Mesothelial cell of epicardium (in vitro differentiated cells): Measurements from ENCODE around the gene IL37. TPM values are rescaled to one million over a fixed set of nuclear protein-coding genes. Genes with fewer than 3 reads are reported as not detected.
"Not testable (repeated sequence)": the region's sequence is repeated elsewhere in the genome, so short reads cannot be mapped to it uniquely, and the experiment has no call there.

Source experiments
- DNase-seq, 2 experiments: peaks; one replicate each; pipeline ENCODE4 v3.0.0; 2021; ENCODE audit warnings: low spot score in 2 of 2; ENCODE audit not compliant: unreplicated experiment in 2 of 2
- H3K27ac Mint-ChIP-seq: 2 replicates; pipeline ENCODE4 v1.8.0; 2021; ENCODE audit warnings: mixed read lengths
- H3K27me3 Mint-ChIP-seq: 2 replicates; pipeline ENCODE4 v1.8.0; 2021; ENCODE audit warnings: low read depth, mixed read lengths
- H3K36me3 Mint-ChIP-seq: 2 replicates; pipeline ENCODE4 v1.8.0; 2021; ENCODE audit warnings: mixed read lengths
- H3K4me1 Mint-ChIP-seq: 2 replicates; pipeline ENCODE4 v1.8.0; 2021; ENCODE audit warnings: mixed read lengths
- H3K4me3 Mint-ChIP-seq: 2 replicates; pipeline ENCODE4 v1.8.0; 2021; ENCODE audit warnings: mild to moderate bottlenecking, moderate library complexity, mixed read lengths
- H3K9me3 Mint-ChIP-seq: 2 replicates; pipeline ENCODE4 v1.8.0; 2021; ENCODE audit warnings: mixed read lengths
- total RNA-seq: library from RNA; stranded (reverse); gene quantifications from 3 replicates; pipeline ENCODE4 v1.2.1, GENCODE V29; 2021
- TF ChIP-seq, protein P1 (sequence below): fragments of 200-600 bp; sonication (generic); IDR thresholded peaks from one replicate; pipeline ENCODE4 v1.5.0; 2021; ENCODE audit warnings: antibody characterized with exemption; ENCODE audit not compliant: unreplicated experiment

Gene IL37
- total RNA-seq, 1 donor from 2014 or later = not detected

DNA sequence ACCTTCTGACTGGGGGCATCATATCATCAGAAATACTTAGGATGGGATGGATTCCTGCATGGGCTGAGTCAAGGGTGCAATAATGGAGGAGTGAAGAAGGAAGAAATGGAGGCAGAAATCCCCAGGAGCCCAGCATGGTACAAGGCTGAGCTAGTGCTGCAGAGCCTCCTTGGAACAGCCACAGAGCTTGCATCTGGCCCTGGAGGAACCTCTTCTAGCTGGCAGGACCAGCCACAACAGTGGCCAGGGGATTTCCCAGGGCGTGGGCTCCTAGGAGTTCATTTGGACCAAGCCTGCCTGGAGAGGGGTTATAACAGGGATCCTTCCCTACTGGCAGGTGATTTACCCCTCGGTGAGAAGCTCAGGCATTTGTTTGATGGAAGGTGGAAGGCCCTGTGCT, 4.7 kb upstream of the IL37 start:
- Mint-ChIP-seq H3K36me3 (no peaks in the 10 kb centered on the region), H3K4me3 (no peak overlapping the region), H3K9me3 (no peaks in the 10 kb centered on the region), H3K27me3 (peaks cover 7% of the 10 kb centered on the region), H3K27ac (no peak overlapping the region), H3K4me1 (peaks cover 5% of the 10 kb centered on the region)
- TF ChIP-seq, protein P1, sequence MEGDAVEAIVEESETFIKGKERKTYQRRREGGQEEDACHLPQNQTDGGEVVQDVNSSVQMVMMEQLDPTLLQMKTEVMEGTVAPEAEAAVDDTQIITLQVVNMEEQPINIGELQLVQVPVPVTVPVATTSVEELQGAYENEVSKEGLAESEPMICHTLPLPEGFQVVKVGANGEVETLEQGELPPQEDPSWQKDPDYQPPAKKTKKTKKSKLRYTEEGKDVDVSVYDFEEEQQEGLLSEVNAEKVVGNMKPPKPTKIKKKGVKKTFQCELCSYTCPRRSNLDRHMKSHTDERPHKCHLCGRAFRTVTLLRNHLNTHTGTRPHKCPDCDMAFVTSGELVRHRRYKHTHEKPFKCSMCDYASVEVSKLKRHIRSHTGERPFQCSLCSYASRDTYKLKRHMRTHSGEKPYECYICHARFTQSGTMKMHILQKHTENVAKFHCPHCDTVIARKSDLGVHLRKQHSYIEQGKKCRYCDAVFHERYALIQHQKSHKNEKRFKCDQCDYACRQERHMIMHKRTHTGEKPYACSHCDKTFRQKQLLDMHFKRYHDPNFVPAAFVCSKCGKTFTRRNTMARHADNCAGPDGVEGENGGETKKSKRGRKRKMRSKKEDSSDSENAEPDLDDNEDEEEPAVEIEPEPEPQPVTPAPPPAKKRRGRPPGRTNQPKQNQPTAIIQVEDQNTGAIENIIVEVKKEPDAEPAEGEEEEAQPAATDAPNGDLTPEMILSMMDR = no peak
- no peak for DNase-seq

DNA sequence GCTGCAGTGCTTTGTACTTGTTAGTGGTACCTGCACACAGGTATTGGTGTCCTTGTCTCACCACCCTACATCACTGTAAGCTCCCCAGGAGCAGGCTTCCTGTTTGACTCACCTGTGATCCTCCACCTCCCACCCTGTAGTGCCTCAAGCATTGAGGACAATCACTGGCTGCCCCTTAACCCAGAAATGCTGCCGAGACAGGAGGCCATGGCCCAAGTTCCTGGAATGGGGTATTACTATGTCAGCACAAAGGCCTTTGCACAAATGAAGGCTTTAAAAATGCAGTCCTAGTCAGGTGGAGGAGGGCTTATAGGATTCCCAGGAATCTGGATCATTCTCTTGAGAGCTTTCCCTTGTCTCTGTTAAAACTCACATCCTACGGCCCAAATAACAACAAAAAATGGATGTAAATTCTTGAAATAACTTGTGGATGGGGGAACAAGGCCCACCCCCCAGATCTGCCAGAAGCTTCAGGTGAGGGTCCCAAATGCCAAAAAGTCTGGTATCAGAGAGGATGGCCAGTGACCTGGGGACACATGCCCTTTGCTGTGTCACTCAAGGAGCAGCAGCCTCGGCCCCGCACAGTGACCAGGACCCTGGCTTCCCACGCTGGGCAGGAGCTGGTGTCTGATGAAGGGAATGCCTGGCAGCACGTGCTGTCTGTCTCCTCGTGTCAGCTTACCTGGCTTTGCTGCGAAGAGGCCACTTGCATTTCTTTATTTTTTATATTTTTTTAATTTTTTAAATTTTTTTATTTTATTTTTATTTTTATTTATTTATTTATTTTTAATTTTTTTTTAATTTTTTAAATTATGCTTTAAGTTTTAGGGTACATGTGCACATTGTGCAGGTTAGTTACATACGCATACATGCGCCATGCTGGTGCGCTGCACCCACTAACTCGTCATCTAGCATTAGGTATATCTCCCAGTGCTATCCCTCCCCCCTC, 3.7 kb upstream of the IL37 start:
- TF ChIP-seq, protein P1 = no peak
- no peak overlapping the region for H3K4me3 Mint-ChIP-seq
- no peak for DNase-seq
- no peaks in the 10 kb centered on the region for H3K9me3 Mint-ChIP-seq
- peaks cover 5% of the 10 kb centered on the region for H3K4me1 Mint-ChIP-seq
- peaks cover 11% of the 10 kb centered on the region for H3K27me3 Mint-ChIP-seq
- no peaks in the 10 kb centered on the region for H3K36me3 Mint-ChIP-seq
- H3K27ac Mint-ChIP-seq = no peak overlapping the region

DNA sequence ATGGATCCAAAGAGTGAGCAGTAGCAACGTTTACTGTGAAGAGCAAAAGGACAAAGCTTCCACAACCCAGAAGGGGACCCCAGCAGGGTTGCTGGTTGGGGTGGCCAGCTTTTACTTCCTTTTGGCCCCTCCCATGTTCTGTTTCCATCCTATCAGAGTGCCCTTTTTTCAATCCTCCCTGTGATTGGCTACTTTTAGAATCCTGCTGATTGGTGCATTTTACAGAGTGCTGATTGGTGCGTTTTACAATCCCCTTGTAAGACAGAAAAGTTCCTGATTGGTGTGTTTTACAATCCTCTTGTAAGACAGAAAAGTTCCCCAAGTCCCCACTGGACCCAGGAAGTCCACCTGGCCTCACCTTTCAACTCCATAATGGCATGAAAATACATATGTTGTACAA, 2.4 kb upstream of the IL37 start:
- not testable (repeated sequence) for DNase-seq, H3K4me3 Mint-ChIP-seq, H3K4me1 Mint-ChIP-seq, H3K9me3 Mint-ChIP-seq, H3K27ac Mint-ChIP-seq, H3K36me3 Mint-ChIP-seq
- H3K27me3 Mint-ChIP-seq = peaks cover 11% of the 10 kb centered on the region

DNA sequence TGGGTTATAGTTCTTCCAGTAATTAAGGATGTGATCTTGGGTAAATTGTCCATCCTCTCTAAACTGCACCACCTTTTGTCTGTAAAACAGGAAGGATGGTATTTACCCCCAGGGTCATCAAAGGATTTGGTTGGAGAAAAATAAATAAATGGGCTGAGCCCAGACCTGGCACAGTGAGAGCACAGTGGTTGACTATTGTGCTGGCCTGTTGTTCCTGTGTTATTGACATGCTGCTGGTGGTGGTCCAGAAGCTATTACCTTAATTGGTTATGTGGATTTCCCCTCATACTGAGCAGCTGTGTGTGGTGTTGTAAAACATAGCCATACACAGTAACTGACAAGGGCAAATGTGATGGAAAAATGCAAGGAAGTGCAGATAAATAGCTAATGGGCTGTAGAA, 746 bp upstream of the IL37 start:
- Mint-ChIP-seq H3K27me3 (peaks cover 11% of the 10 kb centered on the region), H3K9me3 (no peaks in the 10 kb centered on the region), H3K4me3 (no peak overlapping the region), H3K27ac (no peak overlapping the region), H3K36me3 (no peaks in the 10 kb centered on the region), H3K4me1 (peaks cover 5% of the 10 kb centered on the region)
- no peak for DNase-seq
- TF ChIP-seq, protein P1 = no peak

DNA sequence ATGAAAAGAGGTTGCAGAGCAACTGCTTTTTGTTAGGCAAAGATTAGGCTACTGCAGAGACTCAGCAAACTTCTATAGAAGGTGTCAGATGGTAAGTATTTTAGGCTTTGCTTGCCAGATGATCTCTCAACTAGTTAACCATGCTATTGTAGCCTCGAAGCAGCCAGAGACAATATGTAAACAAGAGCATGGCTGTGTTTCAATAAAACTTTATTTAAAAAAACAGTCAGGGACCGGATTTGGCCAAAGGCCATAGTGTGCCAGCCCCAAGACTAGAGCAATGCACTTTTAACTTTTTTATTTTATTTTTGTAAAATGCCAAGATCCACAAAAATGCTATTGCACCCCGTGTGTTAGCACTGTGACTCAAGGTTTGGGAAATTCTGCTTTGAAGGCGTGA, 1.4 kb downstream of the IL37 start:
- Mint-ChIP-seq H3K36me3 (no peaks in the 10 kb centered on the region), H3K4me3 (no peak overlapping the region), H3K9me3 (no peaks in the 10 kb centered on the region), H3K27ac (no peak overlapping the region), H3K4me1 (peaks cover 5% of the 10 kb centered on the region), H3K27me3 (peaks cover 18% of the 10 kb centered on the region)
- no peak for DNase-seq
- TF ChIP-seq, protein P1 = no peak

DNA sequence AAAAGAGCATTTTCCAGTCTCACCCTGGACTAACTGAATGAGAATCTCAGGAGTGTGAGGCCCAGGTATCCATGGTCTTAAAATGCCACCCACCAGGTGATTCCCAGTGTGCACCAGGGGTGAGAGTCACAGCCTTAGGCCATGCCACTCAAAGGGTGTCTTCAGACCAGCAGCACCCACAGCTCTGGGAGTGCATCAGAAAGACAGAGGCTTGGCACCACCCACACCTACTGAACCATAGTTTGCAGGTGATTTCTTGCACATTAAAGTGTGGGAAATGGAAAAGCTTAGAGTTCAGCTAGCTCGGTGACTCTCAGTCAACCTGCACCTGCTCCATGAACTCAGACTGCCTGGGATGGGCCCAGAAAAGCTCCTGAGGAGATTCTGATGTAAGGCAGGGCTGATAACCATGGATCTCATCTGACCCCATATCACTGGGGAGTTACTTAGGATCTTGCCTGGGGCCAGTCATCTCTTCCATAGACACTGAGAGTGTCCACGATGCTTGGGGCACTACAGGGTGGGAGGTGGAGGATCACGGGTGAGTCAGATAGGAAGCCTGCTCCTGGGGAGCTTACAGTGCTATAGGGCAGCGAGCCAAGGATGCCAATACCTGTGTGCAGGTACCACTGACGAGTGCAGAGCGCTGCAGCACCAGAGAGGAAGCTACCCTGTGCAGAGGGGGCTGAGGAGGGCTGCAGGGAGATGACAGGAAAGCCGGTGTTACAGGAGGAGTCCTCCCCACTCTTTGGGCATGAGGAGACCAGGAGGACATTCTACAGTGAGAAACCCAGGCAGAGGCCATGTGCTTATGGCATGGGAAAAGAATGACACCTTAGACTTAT, 4.6 kb downstream of the IL37 start:
- Mint-ChIP-seq H3K36me3 (no peaks in the 10 kb centered on the region), H3K27me3 (peaks cover 17% of the 10 kb centered on the region), H3K4me1 (no peaks in the 10 kb centered on the region), H3K9me3 (peaks cover 5% of the 10 kb centered on the region), H3K27ac (no peak overlapping the region), H3K4me3 (no peak overlapping the region)
- TF ChIP-seq, protein P1 = no peak
- no peak for DNase-seq
